HL-60 (cell line): Measurements from ENCODE around the gene STAB2.

Experiments
- DNase-seq, 2 experiments: peaks; one replicate each; pipeline ENCODE4 v3.0.0-alpha.2; 2010 to 2020; ENCODE audit warnings: low read depth in 1 of 2, low spot score in 1 of 2
- H3K27ac ChIP-seq: fragments of 250-450 bp; sonication (Bioruptor Pico); replicated peaks from 2 replicates; pipeline ENCODE4 v1.5.1; 2020; ENCODE audit warnings: mild to moderate bottlenecking, moderate library complexity
- H3K27me3 ChIP-seq: fragments of 250-450 bp; sonication (Bioruptor Pico); 2 replicates; pipeline ENCODE4 v1.5.1; 2021; ENCODE audit warnings: mild to moderate bottlenecking, moderate library complexity; ENCODE audit not compliant: insufficient read depth, poor library complexity, severe bottlenecking
- H3K4me3 ChIP-seq: replicated peaks from 2 replicates; pipeline ENCODE4 v1.5.1; 2011; ENCODE audit warnings: mild to moderate bottlenecking, control low read depth, low read length; ENCODE audit not compliant: insufficient read depth
- CTCF ChIP-seq: IDR thresholded peaks from one replicate; pipeline ENCODE4 v1.5.1; 2011; ENCODE audit warnings: low read length, control low read depth, inconsistent platforms; ENCODE audit not compliant: insufficient read depth
- GABPA ChIP-seq: IDR thresholded peaks from 2 replicates; pipeline ENCODE4 v1.6.1; 2012; ENCODE audit warnings: low read depth
- POLR2AphosphoS5 ChIP-seq: IDR thresholded peaks from 2 replicates; pipeline ENCODE4 v1.6.1; 2012; ENCODE audit warnings: low read depth
- REST ChIP-seq: IDR thresholded peaks from 2 replicates; pipeline ENCODE4 v1.6.1; 2012; ENCODE audit warnings: low read depth; ENCODE audit not compliant: insufficient replicate concordance
- SPI1 ChIP-seq: IDR thresholded peaks from 2 replicates; pipeline ENCODE4 v1.6.1; 2012; ENCODE audit warnings: low read depth, mild to moderate bottlenecking, borderline replicate concordance

The STAB2 gene

GRCh38 chr12:103814436-103814835 is 227.4 kb downstream of the STAB2 start:
- H3K4me3 ChIP-seq = no peak overlapping the region
- H3K27ac ChIP-seq = 0 out of 2 replicates have a peak overlapping the region, but pooled peaks have one; percentile 7
- no peak for DNase-seq
- no peaks in the 10 kb centered on the region for H3K27me3 ChIP-seq
- TF ChIP-seq POLR2AphosphoS5 (no peak), SPI1 (no peak), CTCF (no peak), REST (no peak), GABPA (no peak)
